ENCODE measurements around the gene PANK1.

DNA sequence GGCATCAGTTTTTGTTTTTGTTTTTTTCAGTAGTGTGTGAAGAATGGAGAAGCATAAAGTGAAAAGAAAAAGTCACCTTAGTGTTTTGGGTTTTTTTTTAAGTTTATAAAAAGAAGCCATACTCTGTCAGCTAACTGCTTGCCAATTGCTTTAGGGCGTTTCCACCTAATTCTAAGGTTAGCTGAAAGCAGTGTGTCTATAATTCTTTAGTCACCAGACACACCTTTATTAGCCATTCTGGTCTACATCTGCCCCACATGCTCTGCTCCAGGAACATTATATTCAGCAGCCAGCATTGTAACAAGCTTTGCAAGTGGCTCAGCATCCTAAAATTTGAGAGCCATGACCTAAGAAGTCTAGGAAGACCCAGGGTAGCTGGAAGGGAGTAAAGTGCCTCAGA lies 95.5 kb downstream of the PANK1 start:
- no peak for TF ChIP-seq CTCF (conservative IDR thresholded peaks at IDR 0.05; ENCODE audit: low read depth, low read length)
- TF ChIP-seq EZH2 (IDR thresholded peaks at IDR 0.05; ENCODE audit: borderline replicate concordance, low read depth, low read length, poor library complexity, severe bottlenecking) = no peak

All from A673 (cell line).